SK-N-SH treated with all-trans-retinoic acid at 6 μM for 48 hours (cell line): ENCODE measurements around the gene OOSP4A.

Experiments
- ARNTL ChIP-seq: fragments of 450-650 bp; formaldehyde crosslinking; IDR thresholded peaks from 2 replicates; pipeline ENCODE4 v1.5.0; 2020; ENCODE audit warnings: low read depth, mild to moderate bottlenecking, moderate library complexity, borderline replicate concordance
- GLIS3 ChIP-seq: fragments of 250-450 bp; sonication (Bioruptor Pico); IDR thresholded peaks from 2 replicates; pipeline ENCODE4 v1.5.0; 2020; ENCODE audit warnings: mild to moderate bottlenecking, moderate library complexity
- RARB ChIP-seq: fragments of 250-450 bp; sonication (Bioruptor Pico); IDR thresholded peaks from 2 replicates; pipeline ENCODE4 v1.8.0; 2021; ENCODE audit warnings: mild to moderate bottlenecking, moderate library complexity
- TCF4 ChIP-seq: fragments of 250-450 bp; sonication (Bioruptor Pico); IDR thresholded peaks from 2 replicates; pipeline ENCODE4 v1.8.0; 2021; ENCODE audit warnings: mild to moderate bottlenecking, moderate library complexity, borderline replicate concordance
- ZFP30 ChIP-seq: fragments of 450-650 bp; formaldehyde crosslinking; IDR thresholded peaks from 2 replicates; pipeline ENCODE4 v1.5.0; 2022; ENCODE audit warnings: mild to moderate bottlenecking, moderate library complexity
- ZNF8 ChIP-seq: fragments of 450-650 bp; formaldehyde crosslinking; IDR thresholded peaks from 2 replicates; pipeline ENCODE4 v1.5.0; 2020; ENCODE audit warnings: mild to moderate bottlenecking, moderate library complexity

DNA sequence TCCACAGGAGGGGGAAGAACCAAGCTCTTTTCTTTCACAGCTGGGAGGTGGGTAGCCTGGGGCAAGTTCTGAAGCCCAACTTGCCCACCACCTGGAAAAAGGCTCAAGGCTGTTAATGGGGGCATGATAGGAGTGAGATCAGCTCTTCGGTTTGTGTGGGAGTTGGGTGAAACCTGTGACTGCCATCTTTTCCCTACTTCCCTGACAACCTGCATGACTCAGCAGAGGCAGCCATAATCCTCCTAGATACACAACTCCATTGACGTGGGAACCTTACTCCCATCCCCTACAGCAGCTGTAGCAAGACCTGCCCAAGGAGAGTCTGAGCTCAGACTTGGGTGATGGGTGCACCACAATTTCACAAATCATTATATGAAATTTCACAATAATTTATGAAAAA, 39.9 kb downstream of the OOSP4A start:
- TF ChIP-seq RARB (no peak), ARNTL (CRISPR knock-in tag) (no peak), ZFP30 (CRISPR knock-in tag) (no peak), ZNF8 (CRISPR knock-in tag) (no peak), TCF4 (CRISPR knock-in tag) (no peak), GLIS3 (CRISPR knock-in tag) (no peak)
